HG02678 (cell line): ENCODE measurements around the gene SLC13A2.
"Not testable (repeated sequence)": the region's sequence is repeated elsewhere in the genome, so short reads cannot be mapped to it uniquely, and the experiment has no call there.

Experiments used
- ATAC-seq: cut with Tn5 transposase; IDR thresholded peaks from one replicate; pipeline ENCODE4 v1.9.1; 2021; ENCODE audit warnings: mild to moderate bottlenecking, moderate library complexity; ENCODE audit not compliant: unreplicated experiment

Gene SLC13A2

GRCh38 chr17:28511858-28512461 is 38.5 kb downstream of the SLC13A2 start:
- no peak for ATAC-seq

GRCh38 chr17:28513476-28513875 is 40.0 kb downstream of the SLC13A2 start:
- ATAC-seq, result no peak

GRCh38 chr17:28514561-28515002 is 41.1 kb downstream of the SLC13A2 start:
- no peak for ATAC-seq

DNA sequence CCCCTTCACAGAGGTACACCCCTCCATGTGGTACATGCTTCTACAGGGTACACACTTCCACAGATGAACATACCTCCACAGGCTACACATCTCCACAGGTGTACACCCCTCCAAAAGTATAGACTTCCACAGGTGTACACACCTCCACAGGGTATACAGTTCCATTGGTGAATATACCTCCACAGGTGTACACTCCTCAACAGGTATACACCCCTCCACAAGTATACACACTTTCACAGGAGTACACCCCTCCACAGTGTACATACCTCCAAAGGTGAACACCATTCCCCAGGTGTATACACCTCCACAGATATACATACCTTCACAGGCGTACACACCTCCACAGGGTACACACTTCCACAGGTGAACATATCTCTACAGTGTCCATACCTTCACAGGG is 42.1 kb downstream of the SLC13A2 start:
- ATAC-seq, result no peak

GRCh38 chr17:28518132-28518531 is 44.7 kb downstream of the SLC13A2 start:
- no peak for ATAC-seq

DNA sequence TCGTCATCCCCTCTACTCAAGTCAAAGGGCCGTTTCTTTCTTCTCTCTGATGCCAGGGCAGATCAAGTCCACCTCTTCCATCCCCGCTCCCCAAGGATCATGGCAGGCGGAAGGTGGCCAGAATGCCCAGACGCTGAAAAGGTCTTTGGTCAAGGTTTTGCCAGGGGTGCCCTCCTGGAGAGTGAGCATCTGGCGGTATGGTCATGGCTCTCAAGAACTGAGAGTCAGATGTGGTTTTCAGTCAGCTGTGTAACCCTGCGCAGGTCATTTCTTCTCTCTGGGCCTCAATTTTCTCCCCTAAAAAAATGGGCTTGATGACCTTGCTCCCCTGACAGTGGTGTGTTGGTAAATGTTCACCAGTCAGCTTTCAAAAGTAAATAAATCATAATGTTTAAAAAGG is 45.1 kb downstream of the SLC13A2 start:
- no peak for ATAC-seq

- no peak for ATAC-seq
Observed at GRCh38 chr17:28519236-28519635, 45.8 kb downstream of the SLC13A2 start.

GRCh38 chr17:28520687-28521086 is 47.2 kb downstream of the SLC13A2 start:
- no peak for ATAC-seq

GRCh38 chr17:28521311-28522085 is 48.1 kb downstream of the SLC13A2 start:
- no peak for ATAC-seq

DNA sequence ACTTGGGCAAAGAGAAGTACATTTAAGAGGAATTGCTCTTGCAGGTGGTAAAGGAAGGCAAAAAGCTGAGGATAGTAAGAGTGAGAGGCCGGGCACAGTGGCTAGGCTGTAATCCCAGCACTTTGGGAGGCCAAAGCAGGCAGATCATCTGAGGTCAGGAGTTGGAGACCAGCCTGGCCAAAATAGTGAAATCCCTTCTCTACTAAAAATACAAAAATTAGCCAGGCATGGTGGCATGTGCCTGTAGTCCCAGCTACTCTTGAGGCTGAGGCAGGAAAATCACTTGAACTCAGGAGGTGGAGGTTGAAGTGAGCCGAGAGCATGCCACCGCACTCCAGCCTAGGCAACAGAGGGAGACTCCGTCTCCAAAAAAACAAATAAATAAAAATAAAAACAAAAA is 48.8 kb downstream of the SLC13A2 start:
- not testable (repeated sequence) for ATAC-seq

DNA sequence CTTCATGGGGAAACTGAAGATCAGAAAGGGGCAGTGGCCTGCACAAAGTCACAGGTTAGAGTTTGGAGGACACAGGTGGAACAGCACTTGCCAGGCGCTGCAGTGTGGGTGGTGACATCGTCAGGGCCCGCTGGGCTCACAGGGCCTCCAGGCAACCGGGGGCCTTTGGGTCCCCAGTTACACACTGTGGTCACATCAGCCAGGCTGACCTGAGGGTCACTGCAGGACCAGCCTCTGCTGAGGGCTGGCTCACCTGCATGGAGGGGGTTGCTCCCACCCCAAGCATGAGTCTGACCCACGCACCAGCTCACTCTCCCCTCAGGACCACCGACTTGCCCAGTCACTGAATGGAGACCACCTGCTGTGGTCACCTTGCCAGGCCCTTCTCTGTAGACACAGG is 49.7 kb downstream of the SLC13A2 start:
- ATAC-seq, result no peak

DNA sequence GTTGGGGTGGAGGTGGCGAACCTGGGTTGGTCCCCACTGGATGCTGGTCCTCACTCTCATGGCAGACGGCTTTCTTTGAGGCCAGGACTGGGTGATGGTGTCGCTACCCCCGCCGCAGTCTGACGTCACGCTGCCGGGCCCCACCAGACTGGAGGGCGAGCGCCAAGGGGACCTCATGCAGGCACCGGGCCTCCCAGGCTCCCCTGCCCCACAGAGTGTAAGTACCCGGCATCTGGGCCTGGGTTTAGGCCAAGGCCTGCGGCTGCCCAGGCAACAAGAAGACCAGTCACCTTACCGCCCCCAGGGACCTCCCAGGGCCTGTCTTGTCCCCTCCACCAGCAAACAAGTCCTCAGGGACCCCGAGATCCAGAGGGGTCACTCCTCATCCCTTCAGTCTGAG is 50.4 kb downstream of the SLC13A2 start:
- no peak for ATAC-seq

GRCh38 chr17:28524476-28525424 is 51.3 kb downstream of the SLC13A2 start:
- no peak for ATAC-seq

DNA sequence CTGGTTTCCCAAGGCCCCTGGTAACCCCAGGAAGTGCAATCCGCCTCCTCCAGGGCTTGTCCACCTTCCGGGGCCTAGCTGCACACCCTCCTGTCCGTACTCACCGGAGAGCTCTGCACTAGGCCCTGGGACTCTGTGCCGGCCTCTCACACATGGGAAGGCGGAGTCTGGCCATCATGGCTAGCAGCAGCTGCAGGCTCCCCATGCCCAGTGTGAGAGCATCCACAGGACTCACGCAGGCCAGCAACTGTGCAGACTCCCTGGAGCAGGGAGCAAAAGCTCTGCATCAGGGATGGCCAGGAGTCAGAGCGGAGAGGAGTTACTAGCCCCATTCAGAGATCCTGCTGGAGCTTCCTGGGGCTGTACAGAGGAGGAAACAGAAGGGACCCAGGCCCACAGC is 52.9 kb downstream of the SLC13A2 start:
- no peak for ATAC-seq

DNA sequence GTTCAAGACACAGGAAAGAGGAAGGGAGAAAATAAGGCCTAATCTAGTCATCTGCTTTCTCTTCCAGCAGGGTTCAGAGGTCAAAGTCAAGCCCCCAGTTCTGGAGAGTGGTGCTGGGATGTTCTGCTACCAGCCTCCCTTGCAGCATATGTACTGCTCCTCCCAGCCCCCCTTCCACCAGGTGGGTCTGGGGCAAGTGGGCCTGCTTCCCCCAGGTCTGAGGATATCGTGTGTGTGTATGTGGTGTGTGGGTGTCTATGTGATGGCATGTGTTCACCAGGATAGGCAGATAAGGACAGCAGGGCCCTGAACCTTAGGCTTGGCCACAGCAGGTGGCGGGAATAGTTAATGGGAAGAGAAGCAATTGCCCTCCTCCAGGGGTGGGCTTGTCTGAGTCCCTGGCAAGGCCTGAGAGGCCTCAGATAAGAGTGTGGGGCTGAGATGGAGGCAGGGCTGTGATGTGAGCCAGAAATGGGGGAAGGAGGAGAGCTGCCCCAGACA is 53.8 kb downstream of the SLC13A2 start:
- ATAC-seq, result no peak

GRCh38 chr17:28527859-28528258 is 54.4 kb downstream of the SLC13A2 start:
- no peak for ATAC-seq

GRCh38 chr17:28528327-28529012 is 55.0 kb downstream of the SLC13A2 start:
- ATAC-seq, result no peak

DNA sequence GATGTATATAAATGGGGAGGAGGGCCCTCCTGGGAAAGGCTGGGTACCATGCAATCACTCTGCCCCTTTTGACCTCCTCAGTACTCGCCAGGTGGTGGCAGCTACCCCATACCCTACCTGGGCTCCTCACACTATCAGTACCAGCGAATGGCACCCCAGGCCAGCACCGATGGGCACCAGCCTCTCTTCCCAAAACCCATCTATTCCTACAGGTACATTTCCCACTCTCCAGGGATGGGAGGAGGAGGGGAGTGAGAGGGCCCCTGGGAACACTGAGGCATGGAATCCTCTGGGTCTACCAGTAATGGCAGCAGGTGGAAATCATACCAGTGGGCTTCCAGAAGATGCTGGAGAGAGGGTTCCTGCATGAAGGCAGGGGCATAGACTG is 55.6 kb downstream of the SLC13A2 start:
- ATAC-seq, result no peak

DNA sequence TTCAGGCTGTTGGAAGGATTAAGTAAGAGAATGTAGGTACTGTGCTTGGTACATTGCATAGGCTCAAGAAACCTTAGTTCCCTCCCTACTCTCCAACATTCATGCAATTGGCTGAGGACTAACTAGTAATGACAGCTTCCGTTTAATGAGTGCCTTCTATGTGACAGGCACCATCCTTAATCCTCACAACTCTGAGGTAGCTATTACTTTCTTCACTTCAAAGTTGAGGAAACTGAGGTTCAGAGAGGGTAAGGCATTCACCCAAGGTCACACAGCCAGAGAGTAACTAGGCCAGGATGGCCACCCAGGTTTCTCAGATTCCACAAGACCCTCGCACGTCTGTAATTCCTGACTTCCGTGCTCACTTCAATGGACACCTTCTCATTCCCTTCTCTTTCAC is 56.8 kb downstream of the SLC13A2 start:
- no peak for ATAC-seq

DNA sequence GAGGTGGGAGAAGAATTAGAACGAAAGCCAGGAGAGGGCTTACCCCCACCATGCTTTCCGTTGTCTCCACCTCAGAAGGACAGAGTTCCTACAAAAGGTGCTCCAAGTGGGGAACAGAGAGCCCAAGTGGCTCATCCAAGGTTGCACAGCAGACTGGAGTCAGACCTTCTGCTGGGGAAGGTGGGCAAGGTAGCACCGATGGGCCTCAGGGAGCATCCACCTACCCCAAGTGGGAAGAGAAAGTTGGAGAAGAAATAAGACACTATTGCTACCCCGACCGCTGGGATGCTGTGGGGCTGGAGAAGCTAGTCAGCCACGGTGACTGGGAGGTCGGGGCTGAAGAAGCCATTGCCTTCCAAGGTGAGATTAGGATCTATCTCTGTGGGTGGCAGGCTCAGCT is 57.5 kb downstream of the SLC13A2 start:
- no peak for ATAC-seq
